ENCODE results near the gene GUCA1A.

Gene GUCA1A

GRCh38 chr6:42155293-42155692 lies 17.9 kb upstream of the GUCA1A start:
- TF ChIP-seq, protein P1, sequence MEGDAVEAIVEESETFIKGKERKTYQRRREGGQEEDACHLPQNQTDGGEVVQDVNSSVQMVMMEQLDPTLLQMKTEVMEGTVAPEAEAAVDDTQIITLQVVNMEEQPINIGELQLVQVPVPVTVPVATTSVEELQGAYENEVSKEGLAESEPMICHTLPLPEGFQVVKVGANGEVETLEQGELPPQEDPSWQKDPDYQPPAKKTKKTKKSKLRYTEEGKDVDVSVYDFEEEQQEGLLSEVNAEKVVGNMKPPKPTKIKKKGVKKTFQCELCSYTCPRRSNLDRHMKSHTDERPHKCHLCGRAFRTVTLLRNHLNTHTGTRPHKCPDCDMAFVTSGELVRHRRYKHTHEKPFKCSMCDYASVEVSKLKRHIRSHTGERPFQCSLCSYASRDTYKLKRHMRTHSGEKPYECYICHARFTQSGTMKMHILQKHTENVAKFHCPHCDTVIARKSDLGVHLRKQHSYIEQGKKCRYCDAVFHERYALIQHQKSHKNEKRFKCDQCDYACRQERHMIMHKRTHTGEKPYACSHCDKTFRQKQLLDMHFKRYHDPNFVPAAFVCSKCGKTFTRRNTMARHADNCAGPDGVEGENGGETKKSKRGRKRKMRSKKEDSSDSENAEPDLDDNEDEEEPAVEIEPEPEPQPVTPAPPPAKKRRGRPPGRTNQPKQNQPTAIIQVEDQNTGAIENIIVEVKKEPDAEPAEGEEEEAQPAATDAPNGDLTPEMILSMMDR (IDR thresholded peaks at IDR 0.05; ENCODE audit: low read depth, low read length), result no peak
- no peak overlapping the region for H3K4me3 ChIP-seq (ENCODE audit: low read depth, low read length)

DNA sequence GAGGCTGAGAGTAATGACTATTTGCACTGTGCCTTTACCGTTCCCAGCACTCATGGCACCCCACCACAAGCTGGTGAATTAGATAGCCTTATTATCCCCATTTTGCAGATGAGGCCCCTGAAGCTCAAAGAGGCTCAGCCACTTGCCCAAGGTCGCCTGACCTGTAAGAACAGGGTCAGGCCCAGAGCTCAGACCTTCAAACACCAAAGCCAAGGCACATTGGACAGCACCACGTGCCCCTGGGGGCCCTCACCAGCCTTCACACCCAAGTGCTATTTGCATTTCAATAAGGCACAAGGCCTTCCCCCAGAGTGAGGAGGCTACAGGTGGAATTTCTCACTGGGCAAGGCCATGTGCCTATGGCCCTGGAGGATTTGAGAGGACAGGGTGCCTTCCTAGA lies 16.5 kb upstream of the GUCA1A start:
- TF ChIP-seq, protein P1 (IDR thresholded peaks at IDR 0.05; ENCODE audit: low read depth, low read length), result no peak
- H3K4me3 ChIP-seq (ENCODE audit: low read depth, low read length), result no peak overlapping the region

- TF ChIP-seq, protein P1 (IDR thresholded peaks at IDR 0.05; ENCODE audit: low read depth, low read length), result no peak
These were observed 15.2 kb upstream of the GUCA1A start for GRCh38 chr6:42158011-42158410.

GRCh38 chr6:42158631-42159030 lies 14.5 kb upstream of the GUCA1A start:
- TF ChIP-seq, protein P1 (IDR thresholded peaks at IDR 0.05; ENCODE audit: low read depth, low read length), result no peak
- H3K4me3 ChIP-seq (ENCODE audit: low read depth, low read length), result no peak overlapping the region

More at GRCh38 chr6:42158011-42158410, 15.2 kb upstream of the GUCA1A start:
- H3K4me3 ChIP-seq (ENCODE audit: low read depth, low read length), result no peak overlapping the region

GRCh38 chr6:42159431-42160024 lies 13.6 kb upstream of the GUCA1A start:
- TF ChIP-seq, protein P1 (IDR thresholded peaks at IDR 0.05; ENCODE audit: low read depth, low read length), result no peak
- H3K4me3 ChIP-seq (ENCODE audit: low read depth, low read length), result no peak overlapping the region

- TF ChIP-seq, protein P1 (IDR thresholded peaks at IDR 0.05; ENCODE audit: low read depth, low read length), result no peak
- no peak overlapping the region for H3K4me3 ChIP-seq (ENCODE audit: low read depth, low read length)
These were observed 10.8 kb upstream of the GUCA1A start for GRCh38 chr6:42162384-42162783.

DNA sequence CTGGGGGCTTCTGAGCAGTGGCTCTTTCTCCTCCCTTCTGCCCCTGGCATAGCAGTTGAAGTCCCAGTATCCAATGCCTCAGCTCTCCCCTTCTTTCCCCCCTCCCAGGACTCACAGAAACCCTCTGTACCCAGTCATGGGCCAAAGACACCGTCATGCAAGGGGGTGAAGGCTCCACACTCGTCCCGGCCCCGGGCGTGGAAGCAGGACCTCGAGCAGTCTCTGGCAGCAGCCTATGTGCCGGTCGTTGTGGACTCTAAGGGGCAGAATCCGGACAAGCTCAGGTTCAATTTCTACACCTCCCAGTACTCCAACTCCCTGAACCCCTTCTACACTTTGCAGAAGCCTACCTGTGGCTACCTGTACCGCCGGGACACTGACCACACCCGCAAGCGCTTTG lies 10.4 kb upstream of the GUCA1A start:
- TF ChIP-seq, protein P1 (IDR thresholded peaks at IDR 0.05; ENCODE audit: low read depth, low read length), result no peak
- H3K4me3 ChIP-seq (ENCODE audit: low read depth, low read length), result no peak overlapping the region

Measured in WI38 (cell line).